Vagina (tissue), 2 donors: ENCODE data around the gene ABHD5.

Source experiments
- CTCF ChIP-seq, 3 experiments: fragments of 450-650 bp in 2 of 3; fragments of 200-600 bp in 1 of 3; sonication (generic) in 1 of 3; IDR thresholded peaks; one replicate each; pipeline ENCODE4 v1.5.1; 2017 to 2019; ENCODE audit warnings: antibody characterized with exemption in 3 of 3, mild to moderate bottlenecking in 2 of 3, moderate library complexity in 2 of 3
- POLR2AphosphoS5 ChIP-seq, 2 donors: sonication (generic); formaldehyde crosslinking; IDR thresholded peaks; one replicate each; pipeline ENCODE4 v1.9.0; 2017; ENCODE audit warnings: antibody characterized with exemption in 2 of 2, mild to moderate bottlenecking in 2 of 2, low read depth in 1 of 2; ENCODE audit not compliant: insufficient read depth in 1 of 2

DNA sequence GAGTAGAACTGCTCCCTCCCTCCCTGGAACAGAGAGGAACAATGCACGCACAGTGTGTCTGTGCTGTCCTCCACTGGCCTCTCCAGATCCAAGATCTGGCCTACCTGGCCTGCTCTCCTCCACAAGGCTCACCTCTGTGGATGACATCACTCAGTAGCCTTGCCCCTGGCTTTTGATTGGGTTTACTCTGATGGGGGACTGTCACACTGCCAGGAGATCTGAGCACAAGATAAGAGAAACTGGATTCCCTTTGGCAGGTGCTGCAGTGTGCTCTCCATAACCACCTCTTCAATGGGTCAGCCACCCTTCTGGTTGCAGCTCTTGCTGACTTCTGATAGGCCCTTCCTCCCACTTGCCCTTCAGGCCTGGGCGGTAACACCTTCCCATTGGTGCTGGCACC is 46.3 kb upstream of the ABHD5 start:
- TF ChIP-seq CTCF (IDR thresholded peaks at IDR 0.05) = no peak
- no peak for TF ChIP-seq POLR2AphosphoS5 (IDR thresholded peaks at IDR 0.05; ENCODE audit: insufficient read depth in 1 of 2, low read depth in 1 of 2)
